PC-9 (cell line): Measurements from ENCODE around the gene RIBC1. TPM values are rescaled to one million over a fixed set of nuclear protein-coding genes. Genes with fewer than 3 reads are reported as not detected.

ENCODE experiments used
- BruUV-seq: library from RNA; stranded (reverse); fragments of 400-500 nt; replicated peaks from 2 replicates; lab custom pipeline; 2021; lab: Mats Ljungman, UMichigan
- CTCF ChIA-PET: fragments of 300-600 bp; sonication (Branson Sonifier 250); formaldehyde crosslinking; loops from one replicate; lab custom pipeline; 2022; ENCODE audit warnings: antibody characterized with exemption; lab: Charles Lee
- POLR2A ChIA-PET: fragments of 300-600 bp; sonication (Branson Sonifier 250); formaldehyde crosslinking; loops from one replicate; lab custom pipeline; 2022; ENCODE audit warnings: antibody characterized with exemption; ENCODE audit not compliant: unreplicated experiment; lab: Charles Lee
- DNase-seq, 2 experiments: peaks; one replicate each; pipeline versions ENCODE4 v3.0.0 to v3.0.0-alpha.2; 2015 to 2022; ENCODE audit warnings: mixed read lengths in 1 of 2
- H2AFZ ChIP-seq: fragments of 200-600 bp; sonication (generic); 2 replicates; pipeline ENCODE4 v1.8.1; 2017; ENCODE audit warnings: antibody characterized with exemption
- H3F3A ChIP-seq: fragments of 200-600 bp; sonication (generic); 2 replicates; pipeline ENCODE4 v1.8.1; 2017; ENCODE audit warnings: antibody characterized with exemption, mild to moderate bottlenecking, low read depth; ENCODE audit not compliant: insufficient read depth
- H3K27ac ChIP-seq: fragments of 200-600 bp; sonication (generic); 2 replicates; pipeline ENCODE4 v1.6.1; 2016; ENCODE audit warnings: mixed run types
- H3K27me3 ChIP-seq: fragments of 200-600 bp; sonication (generic); 2 replicates; pipeline ENCODE4 v1.6.1; 2016; ENCODE audit warnings: low read depth, mixed run types; ENCODE audit not compliant: insufficient read depth
- H3K36me3 ChIP-seq: fragments of 200-600 bp; sonication (generic); 2 replicates; pipeline ENCODE4 v1.6.1; 2016; ENCODE audit warnings: low read depth, mixed run types
- H3K4me1 ChIP-seq: fragments of 200-600 bp; sonication (generic); replicated peaks from 2 replicates; pipeline ENCODE4 v1.6.1; 2016; ENCODE audit warnings: mixed run types; ENCODE audit not compliant: insufficient read depth
- H3K4me2 ChIP-seq: fragments of 200-600 bp; sonication (generic); 2 replicates; pipeline ENCODE4 v1.6.1; 2017; ENCODE audit warnings: mixed run types
- H3K4me3 ChIP-seq: fragments of 200-600 bp; sonication (generic); 2 replicates; pipeline ENCODE4 v1.6.1; 2016; ENCODE audit warnings: mixed run types
- H3K79me2 ChIP-seq: fragments of 200-600 bp; sonication (generic); 2 replicates; pipeline ENCODE4 v1.6.1; 2017; ENCODE audit warnings: low read depth, mixed run types
- H3K9me2 ChIP-seq: fragments of 200-600 bp; sonication (generic); 2 replicates; pipeline ENCODE4 v1.8.1; 2017; ENCODE audit warnings: mild to moderate bottlenecking; ENCODE audit not compliant: insufficient read depth
- H3K9me3 ChIP-seq: fragments of 200-600 bp; sonication (generic); 2 replicates; pipeline ENCODE4 v1.8.1; 2016; ENCODE audit warnings: low read depth; ENCODE audit not compliant: insufficient read depth
- H4K20me1 ChIP-seq: fragments of 200-600 bp; sonication (generic); 2 replicates; pipeline ENCODE4 v1.8.1; 2017; ENCODE audit not compliant: insufficient read depth
- CTCF ChIP-seq: fragments of 200-600 bp; sonication (generic); conservative IDR thresholded peaks from 2 replicates; pipeline ENCODE4 v1.6.1; 2017; ENCODE audit warnings: mixed run types, antibody characterized with exemption, mild to moderate bottlenecking, moderate library complexity
- EZH2 ChIP-seq: fragments of 200-600 bp; sonication (generic); IDR thresholded peaks from 2 replicates; pipeline ENCODE4 v1.8.0; 2017; ENCODE audit warnings: antibody characterized with exemption, low read depth
- intact Hi-C: fragments of 100-400 bp; cut with micrococcal nuclease; formaldehyde crosslinking; loops from one replicate; pipeline ENCODE4 v1.10.0; 2022; ENCODE audit not compliant: unreplicated experiment
- total RNA-seq: library from RNA; stranded (reverse); gene quantifications from 2 replicates; pipeline ENCODE4 v1.2.3, GENCODE V29; 2021

Gene RIBC1
- total RNA-seq, 1 experiment from 2014 or later, result 4.5 TPM

GRCh38 chrX:53421772-53422085, 944 bp upstream of the RIBC1 start:
- intact Hi-C loops, result loop anchor here (2.0 to 5.0 kb wide), 2 partner anchors 19 to 139 kb away; partner anchors contain the start of gene IQSEC2
- Histone ChIP-seq H2AFZ (no peak overlapping the region), H3K9me2 (no peaks in the 10 kb centered on the region), H3K9me3 (no peaks in the 10 kb centered on the region), H3K4me3 (peak overlapping the region; percentile 58), H3K27me3 (no peaks in the 10 kb centered on the region), H4K20me1 (no peaks in the 10 kb centered on the region), H3K27ac (0 out of 2 replicates have a peak overlapping the region, but pooled peaks have one; percentile 49), H3K36me3 (no peaks in the 10 kb centered on the region), H3K79me2 (peaks cover 37% of the 10 kb centered on the region), H3K4me2 (peak overlapping the region; percentile 75), H3K4me1 (no peaks in the 10 kb centered on the region), H3F3A (no peaks in the 10 kb centered on the region)
- ChIA-PET CTCF (interaction anchor here (0.6 kb wide), 1 partner anchor 13 kb away, joined by 3 read pairs; no protein-coding TSS in a partner anchor), POLR2A (interaction anchor here (0.7 kb wide), 1 partner anchor 197 kb away, joined by 4 read pairs; the partner anchor contains the start of gene KDM5C)
- DNase-seq, result no peak
- TF ChIP-seq EZH2, result no peak
- TF ChIP-seq CTCF, result no peak
- no TSS peak for BruUV-seq

GRCh38 chrX:53422086-53422860, 400 bp upstream of the RIBC1 start, which contains the start of gene SMC1A:
SMC1A (minus strand) TSS chrX:53422654; CDS start chrX:53422600, 54 bp downstream.
- peak within 1 kb of the TSS; percentile 49; the same call in 1 of the 2 replicates for H3K27ac ChIP-seq
- H4K20me1 ChIP-seq, result no peaks in the 10 kb centered on the region
- BruUV-seq, result no TSS peak
- TF ChIP-seq CTCF, result no peak
- no peak for TF ChIP-seq EZH2
- peaks cover 37% of the 10 kb centered on the region for H3K79me2 ChIP-seq
- no peaks in the 10 kb centered on the region for H3K27me3 ChIP-seq
- no peaks in the 10 kb centered on the region for H3K9me2 ChIP-seq
- H3K4me2 ChIP-seq, result peak within 1 kb of the TSS; percentile 75
- no peaks in the 10 kb centered on the region for H3K9me3 ChIP-seq
- no peaks in the 10 kb centered on the region for H3K36me3 ChIP-seq
- peak; percentile 82 to 99 for DNase-seq
- POLR2A ChIA-PET, result interaction anchor here (0.6 to 1.2 kb wide), 7 partner anchors 80 to 1149 kb away, joined by 3 to 6 read pairs (median 5); partner anchors contain the start of gene KDM5C
- CTCF ChIA-PET, result interaction anchor here (0.6 to 1.4 kb wide), 6 partner anchors 13 to 1217 kb away, joined by 3 to 5 read pairs (median 3); no protein-coding TSS in a partner anchor
- no peaks in the 10 kb centered on the region for H3K4me1 ChIP-seq
- 0 out of 2 replicates have a peak within 1 kb of the TSS, but pooled peaks have one; percentile 39 for H2AFZ ChIP-seq
- intact Hi-C loops, result loop anchor here (2.0 to 5.0 kb wide), 2 partner anchors 19 to 140 kb away; partner anchors contain the start of gene IQSEC2
- peak within 1 kb of the TSS; percentile 58 for H3K4me3 ChIP-seq
- no peaks in the 10 kb centered on the region for H3F3A ChIP-seq

GRCh38 chrX:53429755-53430154, 7.1 kb downstream of the RIBC1 start:
- ChIA-PET POLR2A (no interaction called here), CTCF (no interaction called here)
- TF ChIP-seq EZH2, result no peak
- TF ChIP-seq CTCF, result no peak

More at GRCh38 chrX:53429755-53430154, 7.1 kb downstream of the RIBC1 start:
- no peaks in the 10 kb centered on the region for H3F3A ChIP-seq
- H3K4me2 ChIP-seq, result no peak overlapping the region
- DNase-seq, result no peak
- no peaks in the 10 kb centered on the region for H3K9me2 ChIP-seq
- H3K36me3 ChIP-seq, result no peaks in the 10 kb centered on the region
- no peak overlapping the region for H2AFZ ChIP-seq
- intact Hi-C loops, result no loop called here
- H3K9me3 ChIP-seq, result no peaks in the 10 kb centered on the region
- no peaks in the 10 kb centered on the region for H4K20me1 ChIP-seq
- no peaks in the 10 kb centered on the region for H3K4me1 ChIP-seq
- H3K79me2 ChIP-seq, result peaks cover 4% of the 10 kb centered on the region
- no peaks in the 10 kb centered on the region for H3K27me3 ChIP-seq
- H3K4me3 ChIP-seq, result no peak overlapping the region
- BruUV-seq, result no TSS peak
- H3K27ac ChIP-seq, result no peak overlapping the region
